Thymus (tissue), 11 donors: ENCODE data around the gene SERINC4. TPM values are rescaled to one million over a fixed set of nuclear protein-coding genes. Genes with fewer than 3 reads are reported as not detected.
"Not testable (repeated sequence)": the region's sequence is repeated elsewhere in the genome, so short reads cannot be mapped to it uniquely, and the experiment has no call there.

Source experiments
- DNase-seq, 9 donors: peaks; one replicate each; pipeline ENCODE4 v3.0.0-alpha.2; 2013; ENCODE audit warnings: low spot score in 9 of 9, low read depth in 6 of 9, missing footprints in 1 of 9
- H3K27ac ChIP-seq, 2 donors: one replicate each; pipeline ENCODE4 v1.5.1; 2013; ENCODE audit warnings: control low read depth in 1 of 2, low read depth in 1 of 2, low read length in 1 of 2, mild to moderate bottlenecking in 1 of 2, moderate library complexity in 1 of 2
- H3K27me3 ChIP-seq, 2 donors: one replicate each; pipeline ENCODE4 v1.5.1; 2013; ENCODE audit warnings: low read length in 1 of 2; ENCODE audit not compliant: control insufficient read depth in 2 of 2, insufficient read depth in 1 of 2
- H3K36me3 ChIP-seq, 2 donors: one replicate each; pipeline ENCODE4 v1.5.1; 2013; ENCODE audit warnings: low read length in 1 of 2, mild to moderate bottlenecking in 1 of 2, moderate library complexity in 1 of 2; ENCODE audit not compliant: control insufficient read depth in 2 of 2, insufficient read depth in 2 of 2
- H3K4me1 ChIP-seq, 2 donors: one replicate each; pipeline ENCODE4 v1.5.1; 2013; ENCODE audit warnings: low read length in 2 of 2; ENCODE audit not compliant: control insufficient read depth in 2 of 2, insufficient read depth in 2 of 2
- H3K4me3 ChIP-seq, 2 donors: one replicate each; pipeline ENCODE4 v1.5.1; 2013; ENCODE audit warnings: low read length in 2 of 2, control low read depth in 1 of 2, mild to moderate bottlenecking in 1 of 2
- H3K9me3 ChIP-seq, 2 donors: one replicate each; pipeline ENCODE4 v1.5.1; 2013; ENCODE audit warnings: low read length in 1 of 2, mild to moderate bottlenecking in 1 of 2; ENCODE audit not compliant: control insufficient read depth in 2 of 2, insufficient read depth in 1 of 2
- WGBS: extraction: QIAGEN DNeasy Blood & Tissue Kit; methylation state at CpG from one replicate; pipeline ENCODE4 v1.1.7; 2013; 5-methylcytosine and 5-hydroxymethylcytosine counted together
- polyA plus RNA-seq: library from polyadenylated mRNA; stranded (reverse); fragments of 200-250 nt; gene quantifications from one replicate; pipeline ENCODE4 v1.2.3, GENCODE V29; 2013
- total RNA-seq: library from RNA; stranded (reverse); fragments of 120-200 nt; gene quantifications from one replicate; pipeline ENCODE4 v1.2.4, GENCODE V29; 2013
- donor health status: healthy.

SERINC4 gene
- total and polyA plus RNA-seq, 2 donors: 0.05 to 0.52 TPM

DNA sequence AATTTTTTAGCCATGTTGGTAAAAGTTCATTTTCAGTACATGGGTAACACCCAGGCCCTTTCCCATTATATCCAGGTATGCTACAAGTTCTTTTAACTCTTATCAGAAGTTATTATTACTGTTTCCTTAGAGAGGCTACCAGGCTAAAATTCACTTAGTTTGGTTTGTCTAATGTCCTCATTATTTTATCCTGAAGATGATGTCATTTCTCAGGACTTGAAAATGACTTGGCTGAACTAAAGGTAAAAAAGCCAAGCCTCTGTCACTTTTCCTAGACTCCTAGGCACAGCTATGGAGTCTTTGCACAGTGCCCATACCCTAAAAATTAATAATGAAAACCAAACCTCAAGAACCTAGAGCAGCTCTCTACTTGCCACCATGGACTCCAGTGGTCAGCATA lies 27.4 kb downstream of the SERINC4 start:
- Histone ChIP-seq H3K9me3 (no peaks in the 10 kb centered on the region), H3K4me3 (no peak overlapping the region), H3K27me3 (peaks cover 0 to 7% of the 10 kb centered on the region in 2 donors), H3K36me3 (peaks cover 26 to 58% of the 10 kb centered on the region in 2 donors), H3K4me1 (peaks cover 2 to 11% of the 10 kb centered on the region in 2 donors), H3K27ac (no peak overlapping the region)
- DNase-seq: no peak

DNA sequence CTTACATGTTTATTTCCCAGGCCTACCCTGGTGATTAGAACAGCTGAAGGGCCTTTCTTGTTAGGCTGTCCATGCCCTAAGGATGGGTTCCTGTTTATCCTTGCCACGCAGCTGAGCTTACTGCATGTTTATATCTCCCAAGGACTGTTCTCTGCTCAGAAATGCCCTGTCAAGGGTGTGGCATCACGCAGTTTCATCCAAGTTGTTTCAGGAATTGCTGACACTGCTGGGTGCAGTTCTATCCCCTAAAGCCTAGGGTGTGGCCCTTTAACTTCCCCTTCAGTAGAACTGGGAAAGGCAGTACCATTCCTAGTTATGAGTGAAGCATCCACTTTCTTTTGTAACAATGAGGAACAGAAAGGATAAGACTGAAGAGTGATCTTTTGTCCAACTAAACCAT lies 28.2 kb downstream of the SERINC4 start:
- Histone ChIP-seq H3K4me3 (no peak overlapping the region), H3K27me3 (peaks cover 0 to 7% of the 10 kb centered on the region in 2 donors), H3K27ac (no peak overlapping the region), H3K36me3 (peaks cover 32 to 66% of the 10 kb centered on the region in 2 donors), H3K9me3 (no peaks in the 10 kb centered on the region), H3K4me1 (peaks cover 2 to 9% of the 10 kb centered on the region in 2 donors)
- DNase-seq: no peak
- WGBS: 97% methylated on average over 2 of the region's 2 CpGs

DNA sequence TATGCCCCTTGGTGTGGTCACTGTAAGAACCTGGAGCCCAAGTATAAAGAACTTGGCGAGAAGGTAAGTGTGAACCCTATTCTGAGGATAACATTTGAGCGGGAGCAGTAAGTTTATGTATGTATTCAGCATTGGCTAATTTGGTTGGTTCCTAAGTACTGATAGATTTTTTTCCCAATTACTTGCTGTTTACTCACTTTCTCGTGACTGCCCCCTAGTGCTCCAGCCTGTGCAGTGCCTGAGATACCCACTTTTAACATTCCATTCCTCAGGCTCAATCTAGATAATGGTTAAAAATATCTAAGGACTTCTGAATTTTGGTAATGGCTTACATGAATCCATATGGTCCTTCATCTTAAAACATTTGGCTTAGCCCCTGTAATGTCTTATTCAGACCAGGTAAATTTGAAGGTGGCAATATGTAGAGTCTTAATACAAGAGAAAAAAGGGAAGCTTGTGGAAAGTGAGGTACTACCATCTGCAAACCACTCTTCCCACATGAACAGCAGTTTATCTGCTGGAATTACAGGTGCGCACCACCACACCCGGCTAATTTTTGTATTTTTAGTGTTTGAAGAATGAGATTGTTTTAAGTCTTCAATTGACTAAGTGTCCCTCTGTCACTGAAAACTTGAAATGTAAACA lies 30.3 kb downstream of the SERINC4 start:
- H3K9me3 ChIP-seq: no peaks in the 10 kb centered on the region
- peaks cover 41 to 85% of the 10 kb centered on the region in 2 donors for H3K36me3 ChIP-seq
- no peak overlapping the region for H3K27ac ChIP-seq
- WGBS: 77% methylated on average over 5 of the region's 5 CpGs
- peak in 5 of 9 donors; percentile 31 to 68 (median 58) for DNase-seq
- H3K4me3 ChIP-seq: no peak overlapping the region
- no peaks in the 10 kb centered on the region for H3K4me1 ChIP-seq
- H3K27me3 ChIP-seq: no peaks in the 10 kb centered on the region

DNA sequence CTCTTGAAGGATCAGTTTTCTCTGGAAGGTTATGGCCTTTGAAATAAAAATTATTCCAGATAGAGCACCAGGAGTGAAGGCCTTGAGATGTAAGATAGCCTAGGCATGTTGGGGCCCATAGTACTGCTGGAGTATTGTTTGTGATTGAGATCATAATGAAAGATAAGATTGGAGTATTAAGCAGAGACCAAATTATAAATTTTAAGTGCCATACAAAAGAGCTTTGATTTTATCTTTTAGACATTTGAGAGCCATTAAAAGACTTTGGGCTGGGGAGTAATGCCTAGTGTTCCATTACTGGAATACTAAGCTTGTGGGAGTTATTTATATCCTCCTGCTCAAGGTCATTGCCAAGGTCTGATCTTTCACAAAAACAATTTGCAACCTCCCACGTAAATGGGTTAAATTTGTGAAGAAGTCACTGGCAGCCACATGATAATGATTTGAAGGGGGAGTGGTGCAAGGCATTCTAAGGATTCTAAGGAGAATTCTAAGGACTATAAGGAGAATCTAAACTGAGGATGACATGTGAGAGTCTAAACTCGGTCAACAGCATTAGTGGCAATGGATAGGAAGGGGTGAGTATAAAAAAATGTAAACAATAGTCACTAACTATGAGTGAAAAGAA lies 36.1 kb downstream of the SERINC4 start:
- no peaks in the 10 kb centered on the region for H3K4me1 ChIP-seq
- no peaks in the 10 kb centered on the region for H3K27me3 ChIP-seq
- peaks cover 48 to 83% of the 10 kb centered on the region in 2 donors for H3K36me3 ChIP-seq
- no peaks in the 10 kb centered on the region for H3K9me3 ChIP-seq
- no peak for DNase-seq
- H3K4me3 ChIP-seq: no peak overlapping the region
- WGBS: 94% methylated on average over 2 of the region's 2 CpGs
- H3K27ac ChIP-seq: no peak overlapping the region

DNA sequence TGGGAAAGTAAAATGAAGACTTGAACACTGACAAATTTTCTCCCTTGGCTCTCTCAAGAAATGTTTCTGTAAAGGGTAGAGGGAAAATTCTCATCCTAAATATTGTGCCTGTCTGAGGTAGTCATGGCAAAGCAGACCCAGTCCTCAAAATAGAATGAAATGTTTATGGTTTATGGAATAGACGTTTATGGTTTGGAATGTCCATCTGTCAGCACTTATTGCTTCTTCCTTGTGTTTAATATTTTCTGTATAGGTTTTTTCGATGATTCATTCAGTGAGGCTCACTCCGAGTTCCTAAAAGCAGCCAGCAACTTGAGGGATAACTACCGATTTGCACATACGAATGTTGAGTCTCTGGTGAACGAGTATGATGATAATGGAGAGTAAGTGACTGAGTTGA lies 37.2 kb downstream of the SERINC4 start:
- no peak for DNase-seq
- WGBS: 96% methylated on average over 6 of the region's 6 CpGs
- peaks cover 47 to 82% of the 10 kb centered on the region in 2 donors for H3K36me3 ChIP-seq

DNA sequence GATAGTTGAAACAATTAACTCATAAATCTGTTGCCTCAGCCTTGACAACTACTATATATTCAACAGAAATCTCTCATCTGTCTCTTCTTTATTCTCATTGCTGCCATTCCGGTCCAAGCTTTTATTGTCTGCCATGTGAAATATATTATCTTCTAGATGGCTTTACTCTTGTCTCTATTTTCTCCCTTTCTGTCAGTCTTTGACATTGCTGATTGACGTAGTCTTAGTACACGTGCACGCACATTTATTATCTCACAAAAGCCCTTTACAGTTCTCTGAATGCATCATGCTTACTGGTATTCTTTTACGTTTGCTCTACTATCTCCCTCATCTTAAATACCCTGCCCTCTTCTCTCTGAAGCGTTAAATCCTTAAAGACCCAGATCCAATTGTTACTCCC lies 48.1 kb downstream of the SERINC4 start:
- Histone ChIP-seq H3K36me3 (peaks cover 10 to 49% of the 10 kb centered on the region in 2 donors), H3K27me3 (no peaks in the 10 kb centered on the region), H3K4me1 (peaks cover 7 to 18% of the 10 kb centered on the region in 2 donors), H3K9me3 (no peaks in the 10 kb centered on the region), H3K4me3 (no peak overlapping the region), H3K27ac (no peak overlapping the region)
- no peak for DNase-seq
- WGBS: 97% methylated on average over 6 of the region's 6 CpGs

More for the DNA sequence above, 37.2 kb downstream of the SERINC4 start:
- Histone ChIP-seq H3K4me3 (no peak overlapping the region), H3K4me1 (no peaks in the 10 kb centered on the region), H3K27ac (no peak overlapping the region), H3K27me3 (no peaks in the 10 kb centered on the region), H3K9me3 (no peaks in the 10 kb centered on the region)

DNA sequence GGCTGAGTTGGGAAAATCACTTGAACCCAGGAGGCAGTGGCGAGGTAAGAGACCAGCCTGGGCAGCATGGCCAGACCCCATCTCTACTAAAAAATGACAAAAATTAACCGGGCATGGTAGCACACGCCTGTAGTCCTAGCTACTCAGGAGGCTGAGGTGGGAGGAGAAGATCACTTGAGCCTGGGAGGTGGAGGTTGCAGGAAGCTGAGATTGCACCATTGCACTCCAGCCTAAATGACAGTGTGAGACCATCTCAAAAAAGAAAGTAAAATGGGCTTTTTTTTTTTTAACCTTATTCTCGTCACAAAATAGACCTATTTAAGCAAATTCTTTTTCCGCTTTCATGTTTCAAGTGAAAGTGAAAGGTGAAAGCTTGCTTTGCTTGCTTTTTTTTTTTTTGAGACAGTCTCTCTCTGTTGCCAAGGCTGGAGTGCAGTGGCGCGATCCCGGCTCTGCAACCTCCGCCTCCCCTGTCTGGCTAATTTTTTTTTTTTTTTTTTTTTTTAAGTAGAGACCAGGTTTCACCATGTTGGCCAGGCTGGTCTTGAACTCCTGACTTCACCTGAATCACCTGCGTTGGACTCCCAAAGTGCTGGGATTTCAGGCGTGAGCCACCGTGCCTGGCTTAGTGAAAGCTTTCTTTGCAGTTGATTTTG lies 50.2 kb downstream of the SERINC4 start:
- WGBS: 41% methylated on average over 12 of the region's 12 CpGs
- Histone ChIP-seq H3K4me1 (peaks cover 7 to 23% of the 10 kb centered on the region in 2 donors), H3K27me3 (no peaks in the 10 kb centered on the region), H3K9me3 (no peaks in the 10 kb centered on the region), H3K36me3 (peaks cover 6 to 32% of the 10 kb centered on the region in 2 donors), H3K27ac (peak overlapping the region; percentile 42 to 83), H3K4me3 (peak overlapping the region; percentile 4 to 40)
- DNase-seq: peak in 7 of 9 donors; percentile 7 to 81 (median 54)

DNA sequence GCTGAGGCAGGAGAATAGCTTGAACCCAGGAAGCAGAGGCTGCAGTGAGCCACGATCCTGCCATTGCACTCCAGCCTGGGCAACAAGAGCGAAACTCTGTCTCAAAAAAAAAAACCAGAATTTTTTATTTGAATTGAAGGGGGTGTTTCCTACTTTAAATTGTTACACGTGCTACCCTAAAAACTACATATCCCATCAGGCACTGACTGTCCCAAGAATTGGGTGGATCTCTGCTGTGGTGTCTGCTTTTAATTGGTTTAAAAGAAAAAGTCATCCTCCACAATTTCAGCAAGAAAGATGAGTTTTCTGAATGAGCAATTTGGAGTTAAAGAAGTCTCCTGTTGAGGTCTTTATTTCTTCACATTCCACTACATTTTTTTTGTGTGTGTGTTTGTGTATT lies 51.6 kb downstream of the SERINC4 start:
- peaks cover 7 to 23% of the 10 kb centered on the region in 2 donors for H3K4me1 ChIP-seq

GRCh38 chr15:43746903-43747309 lies 53.1 kb downstream of the SERINC4 start:
- Histone ChIP-seq H3K27ac (peak overlapping the region; percentile 89 to 94), H3K4me3 (peak overlapping the region; percentile 79 to 91), H3K4me1 (peaks cover 7 to 23% of the 10 kb centered on the region in 2 donors)
- H3K36me3 ChIP-seq, H3K9me3 ChIP-seq, H3K27me3 ChIP-seq: not testable (repeated sequence)
- under 1% methylated on average over 12 of the region's 12 CpGs for WGBS
- DNase-seq: peak in 2 of 9 donors; percentile 25 to 46

More for the DNA sequence above, 51.6 kb downstream of the SERINC4 start:
- H3K27me3 ChIP-seq: no peaks in the 10 kb centered on the region
- H3K27ac ChIP-seq: no peak overlapping the region
- no peaks in the 10 kb centered on the region for H3K9me3 ChIP-seq
- WGBS: 71% methylated on average over 3 of the region's 3 CpGs
- peak in 3 of 9 donors; percentile 4 to 34 (median 23) for DNase-seq
- no peak overlapping the region for H3K4me3 ChIP-seq
- H3K36me3 ChIP-seq: peaks cover 0 to 20% of the 10 kb centered on the region in 2 donors
